K562 (cell line): ENCODE data around the gene FAM89B. TPM values are rescaled to one million over a fixed set of nuclear protein-coding genes. Genes with fewer than 3 reads are reported as not detected.

Experiments
- CCNT2 ChIP-seq: IDR thresholded peaks from 2 replicates; pipeline ENCODE4 v1.6.1; 2011; ENCODE audit warnings: borderline replicate concordance, low read depth, mild to moderate bottlenecking, moderate library complexity, mixed read lengths, low read length; ENCODE audit not compliant: insufficient read length; ENCODE audit errors: extremely low read depth
- CLOCK ChIP-seq: fragments of 250-450 bp; sonication (Bioruptor Pico); IDR thresholded peaks from 2 replicates; pipeline ENCODE4 v1.4.0; 2020; ENCODE audit warnings: mild to moderate bottlenecking, moderate library complexity, borderline replicate concordance
- HEY1 ChIP-seq: fragments of 250-450 bp; sonication (Bioruptor Pico); IDR thresholded peaks from 2 replicates; pipeline ENCODE4 v1.5.0; 2020; ENCODE audit warnings: mild to moderate bottlenecking, moderate library complexity, borderline replicate concordance
- NFE2L1 ChIP-seq: fragments of 450-650 bp; IDR thresholded peaks from 2 replicates; pipeline ENCODE4 v1.6.1; 2016; ENCODE audit warnings: missing genetic modification characterization, low read depth, mild to moderate bottlenecking, missing compliant biosample characterization, moderate library complexity, borderline replicate concordance
- NFIC ChIP-seq: fragments of 450-650 bp; IDR thresholded peaks from 2 replicates; pipeline ENCODE4 v1.6.1; 2017; ENCODE audit warnings: mild to moderate bottlenecking, inconsistent platforms
- NRF1 ChIP-seq, 2 experiments: fragments of 450-650 bp; IDR thresholded peaks in 1 of 2; conservative IDR thresholded peaks in 1 of 2; 2 replicates each; pipeline ENCODE4 v1.6.1; 2014; ENCODE audit warnings: mild to moderate bottlenecking in 2 of 2
- PYGO2 ChIP-seq: fragments of 450-650 bp; IDR thresholded peaks from 2 replicates; pipeline ENCODE4 v1.6.1; 2016; ENCODE audit warnings: mild to moderate bottlenecking, missing genetic modification characterization, moderate library complexity, missing compliant biosample characterization
- SP1 ChIP-seq: sonication (generic); formaldehyde crosslinking; IDR thresholded peaks from 2 replicates; pipeline ENCODE4 v1.8.1; 2022; ENCODE audit warnings: mild to moderate bottlenecking, missing genetic modification reagents
- TOE1 ChIP-seq, 2 experiments: fragments of 450-650 bp in 1 of 2; sonication (generic) in 1 of 2; formaldehyde crosslinking in 1 of 2; IDR thresholded peaks; 2 replicates each; pipeline versions ENCODE4 v1.7.1 to v1.8.0; 2016 to 2022; ENCODE audit warnings: borderline replicate concordance in 2 of 2, mild to moderate bottlenecking in 2 of 2, antibody characterized with exemption in 1 of 2, inconsistent platforms in 1 of 2, low read depth in 1 of 2, missing genetic modification reagents in 1 of 2, moderate library complexity in 1 of 2
- WHSC1 ChIP-seq: IDR thresholded peaks from one replicate; pipeline ENCODE4 v1.6.1; 2012; ENCODE audit warnings: low read length, control low read depth, inconsistent platforms
- ZBTB1 ChIP-seq: sonication (generic); formaldehyde crosslinking; IDR thresholded peaks from 2 replicates; pipeline ENCODE4 v1.8.1; 2023; ENCODE audit warnings: missing genetic modification reagents, low read depth, mild to moderate bottlenecking, borderline replicate concordance
- ZBTB12 ChIP-seq: fragments of 250-450 bp; sonication (Bioruptor Pico); IDR thresholded peaks from 2 replicates; pipeline ENCODE4 v1.4.0; 2020
- ZBTB8A ChIP-seq: fragments of 450-650 bp; IDR thresholded peaks from 2 replicates; pipeline ENCODE4 v1.6.1; 2018; ENCODE audit warnings: mild to moderate bottlenecking, moderate library complexity; ENCODE audit not compliant: partially characterized antibody
- ZEB2 ChIP-seq: fragments of 450-650 bp; IDR thresholded peaks from 2 replicates; pipeline ENCODE4 v1.6.1; 2016
- ZNF174 ChIP-seq: fragments of 250-450 bp; sonication (Bioruptor Pico); IDR thresholded peaks from 2 replicates; pipeline ENCODE4 v1.4.0; 2020; ENCODE audit warnings: mild to moderate bottlenecking
- polyA plus RNA-seq, 8 experiments: library from polyadenylated mRNA; depleted of rRNA in 4 of 8; stranded (reverse) in 5 of 8; unstranded in 3 of 8; fragments of >200 nt; fragmentation: Nextera tagmentation in 2 of 8; fragmentation: Illumina TruSeq in 1 of 8; extraction: Ambion mirVana in 2 of 8; extraction: Trizol in 1 of 8; gene quantifications; 2 replicates each; pipeline versions ENCODE4 v1.2.1 to v1.2.3, GENCODE V29; 2011 to 2014; ENCODE audit warnings: inconsistent platforms in 1 of 8, missing spikeins in 1 of 8
- total RNA-seq, 7 experiments: library from RNA; depleted of rRNA in 6 of 7; stranded (reverse); fragments of >200 nt in 6 of 7; fragmentation: Illumina TruSeq in 2 of 7; extraction: Trizol in 2 of 7; gene quantifications; 2 replicates each; pipeline versions ENCODE4 v1.2.1 to v1.2.3, GENCODE V29; 2011 to 2021; ENCODE audit warnings: low replicate concordance in 1 of 7
- TF ChIP-seq, protein P1 (sequence below): fragments of 450-650 bp; formaldehyde crosslinking; IDR thresholded peaks from 2 replicates; pipeline ENCODE4 v1.4.0; 2020; ENCODE audit warnings: mild to moderate bottlenecking, moderate library complexity

Gene FAM89B
- total and polyA plus RNA-seq, 9 of the 15 experiments (the other 6 are each of a cell fraction or from before 2014, with no cell fraction given), result 0.32 to 27.6 (median 11.9) TPM

- TF ChIP-seq ZBTB1 (CRISPR knock-in tag), result peak; percentile 58; the same call in 1 of the 2 replicates
- TF ChIP-seq ZBTB12 (CRISPR knock-in tag), result no peak
- no peak for TF ChIP-seq WHSC1
- TF ChIP-seq, protein P1, sequence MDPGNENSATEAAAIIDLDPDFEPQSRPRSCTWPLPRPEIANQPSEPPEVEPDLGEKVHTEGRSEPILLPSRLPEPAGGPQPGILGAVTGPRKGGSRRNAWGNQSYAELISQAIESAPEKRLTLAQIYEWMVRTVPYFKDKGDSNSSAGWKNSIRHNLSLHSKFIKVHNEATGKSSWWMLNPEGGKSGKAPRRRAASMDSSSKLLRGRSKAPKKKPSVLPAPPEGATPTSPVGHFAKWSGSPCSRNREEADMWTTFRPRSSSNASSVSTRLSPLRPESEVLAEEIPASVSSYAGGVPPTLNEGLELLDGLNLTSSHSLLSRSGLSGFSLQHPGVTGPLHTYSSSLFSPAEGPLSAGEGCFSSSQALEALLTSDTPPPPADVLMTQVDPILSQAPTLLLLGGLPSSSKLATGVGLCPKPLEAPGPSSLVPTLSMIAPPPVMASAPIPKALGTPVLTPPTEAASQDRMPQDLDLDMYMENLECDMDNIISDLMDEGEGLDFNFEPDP (CRISPR knock-in tag), result no peak
- no peak for TF ChIP-seq ZNF174 (CRISPR knock-in tag)
- TF ChIP-seq NRF1 (conservative IDR thresholded peaks at IDR 0.05 in 1 of 2, IDR thresholded peaks at IDR 0.05 in 1 of 2), result no peak
- no peak for TF ChIP-seq ZEB2
- no peak for TF ChIP-seq PYGO2 (tag)
- TF ChIP-seq SP1, result peak; percentile 26; the same call in 1 of the 2 replicates
- TF ChIP-seq HEY1, result no peak
- no peak for TF ChIP-seq CLOCK (CRISPR knock-in tag)
- TF ChIP-seq NFE2L1 (tag), result no peak
- TF ChIP-seq ZBTB8A, result no peak
- no peak for TF ChIP-seq NFIC
- peak; percentile 67; the same call in 1 of the 2 replicates for TF ChIP-seq TOE1 (IDR thresholded peaks at IDR 0.05; ENCODE audit: borderline replicate concordance)
- no peak for TF ChIP-seq TOE1 (CRISPR knock-in tag; IDR thresholded peaks at IDR 0.05; ENCODE audit: borderline replicate concordance, low read depth)
- TF ChIP-seq CCNT2, result peak; percentile 43
These were observed 47.4 kb upstream of the FAM89B start, which contains the start of gene SCYL1 (continued) for GRCh38 chr11:65524741-65525545.
